ENCODE results near the gene FANCM.

The FANCM gene, protein sequence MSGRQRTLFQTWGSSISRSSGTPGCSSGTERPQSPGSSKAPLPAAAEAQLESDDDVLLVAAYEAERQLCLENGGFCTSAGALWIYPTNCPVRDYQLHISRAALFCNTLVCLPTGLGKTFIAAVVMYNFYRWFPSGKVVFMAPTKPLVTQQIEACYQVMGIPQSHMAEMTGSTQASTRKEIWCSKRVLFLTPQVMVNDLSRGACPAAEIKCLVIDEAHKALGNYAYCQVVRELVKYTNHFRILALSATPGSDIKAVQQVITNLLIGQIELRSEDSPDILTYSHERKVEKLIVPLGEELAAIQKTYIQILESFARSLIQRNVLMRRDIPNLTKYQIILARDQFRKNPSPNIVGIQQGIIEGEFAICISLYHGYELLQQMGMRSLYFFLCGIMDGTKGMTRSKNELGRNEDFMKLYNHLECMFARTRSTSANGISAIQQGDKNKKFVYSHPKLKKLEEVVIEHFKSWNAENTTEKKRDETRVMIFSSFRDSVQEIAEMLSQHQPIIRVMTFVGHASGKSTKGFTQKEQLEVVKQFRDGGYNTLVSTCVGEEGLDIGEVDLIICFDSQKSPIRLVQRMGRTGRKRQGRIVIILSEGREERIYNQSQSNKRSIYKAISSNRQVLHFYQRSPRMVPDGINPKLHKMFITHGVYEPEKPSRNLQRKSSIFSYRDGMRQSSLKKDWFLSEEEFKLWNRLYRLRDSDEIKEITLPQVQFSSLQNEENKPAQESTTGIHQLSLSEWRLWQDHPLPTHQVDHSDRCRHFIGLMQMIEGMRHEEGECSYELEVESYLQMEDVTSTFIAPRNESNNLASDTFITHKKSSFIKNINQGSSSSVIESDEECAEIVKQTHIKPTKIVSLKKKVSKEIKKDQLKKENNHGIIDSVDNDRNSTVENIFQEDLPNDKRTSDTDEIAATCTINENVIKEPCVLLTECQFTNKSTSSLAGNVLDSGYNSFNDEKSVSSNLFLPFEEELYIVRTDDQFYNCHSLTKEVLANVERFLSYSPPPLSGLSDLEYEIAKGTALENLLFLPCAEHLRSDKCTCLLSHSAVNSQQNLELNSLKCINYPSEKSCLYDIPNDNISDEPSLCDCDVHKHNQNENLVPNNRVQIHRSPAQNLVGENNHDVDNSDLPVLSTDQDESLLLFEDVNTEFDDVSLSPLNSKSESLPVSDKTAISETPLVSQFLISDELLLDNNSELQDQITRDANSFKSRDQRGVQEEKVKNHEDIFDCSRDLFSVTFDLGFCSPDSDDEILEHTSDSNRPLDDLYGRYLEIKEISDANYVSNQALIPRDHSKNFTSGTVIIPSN (N-terminal part only)

DNA sequence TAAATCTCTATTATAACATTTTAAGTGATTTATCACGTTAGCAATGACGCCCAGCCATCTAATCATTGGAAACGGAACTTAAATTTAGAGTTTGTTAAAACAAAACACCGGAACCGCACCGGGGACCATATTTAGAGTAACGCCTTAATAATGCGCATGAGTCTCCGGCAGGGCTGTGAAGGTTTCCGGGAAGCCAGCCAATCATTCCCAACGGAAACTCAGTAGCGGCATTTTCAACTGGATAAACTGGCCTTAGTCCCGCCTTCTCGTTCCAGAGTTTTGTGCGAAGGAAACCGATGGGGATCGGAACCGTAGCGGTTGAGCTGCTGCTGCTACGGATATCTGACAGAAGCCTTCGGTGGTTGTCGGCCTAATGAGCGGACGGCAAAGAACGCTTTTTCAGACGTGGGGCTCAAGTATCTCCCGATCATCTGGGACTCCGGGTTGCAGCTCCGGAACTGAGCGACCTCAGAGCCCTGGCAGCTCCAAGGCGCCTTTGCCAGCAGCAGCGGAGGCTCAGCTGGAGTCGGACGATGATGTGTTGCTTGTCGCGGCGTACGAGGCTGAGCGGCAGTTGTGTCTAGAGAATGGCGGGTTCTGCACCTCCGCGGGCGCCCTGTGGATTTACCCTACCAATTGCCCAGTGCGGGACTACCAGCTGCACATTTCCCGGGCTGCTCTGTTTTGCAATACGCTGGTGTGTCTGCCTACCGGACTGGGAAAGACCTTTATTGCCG lies at the start of gene FANCM:
Gene FANCM, plus strand, starts transcription at position 272 of the 737 bp plus-strand sequence. Its CDS starts 102 bp downstream, at position 374.
- peak; percentile 82 for DNase-seq
- H3K27me3 Mint-ChIP-seq = no peaks in the 10 kb centered on the region
- H3K27ac Mint-ChIP-seq = peak within 1 kb of the TSS; percentile 97
- no peaks in the 10 kb centered on the region for H3K9me3 Mint-ChIP-seq
- peaks cover 45% of the 10 kb centered on the region for H3K36me3 Mint-ChIP-seq (ENCODE audit: low read depth)
- peak within 1 kb of the TSS; percentile 100 for H3K4me3 Mint-ChIP-seq
- H3K4me1 Mint-ChIP-seq (ENCODE audit: low read depth) = peaks cover 43% of the 10 kb centered on the region

DNA sequence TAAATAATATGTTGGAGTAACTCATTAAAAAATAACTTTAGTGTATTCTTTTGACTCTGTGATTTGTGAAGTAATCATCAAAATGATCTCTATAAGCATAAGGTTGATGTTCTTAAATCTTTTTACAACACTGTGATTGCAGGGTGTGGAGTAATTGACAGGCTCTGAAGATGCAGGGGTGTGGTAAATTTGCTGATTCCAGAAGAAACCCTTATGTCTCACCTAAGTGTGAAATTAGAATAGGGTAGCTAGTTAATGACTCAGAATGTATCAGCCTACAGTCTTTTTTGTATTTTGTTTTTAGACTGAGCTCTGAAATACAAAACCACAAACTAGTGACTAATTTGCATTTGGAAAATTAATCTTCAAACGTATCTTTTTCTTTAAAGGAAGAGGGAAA lies 45.9 kb upstream of the FANCM start:
- Mint-ChIP-seq H3K4me1 (ENCODE audit: low read depth) (peaks cover 74% of the 10 kb centered on the region), H3K27me3 (no peaks in the 10 kb centered on the region), H3K27ac (peak overlapping the region; percentile 95), H3K9me3 (no peaks in the 10 kb centered on the region), H3K4me3 (peak overlapping the region; percentile 49), H3K36me3 (ENCODE audit: low read depth) (peaks cover 76% of the 10 kb centered on the region)
- DNase-seq = no peak

DNA sequence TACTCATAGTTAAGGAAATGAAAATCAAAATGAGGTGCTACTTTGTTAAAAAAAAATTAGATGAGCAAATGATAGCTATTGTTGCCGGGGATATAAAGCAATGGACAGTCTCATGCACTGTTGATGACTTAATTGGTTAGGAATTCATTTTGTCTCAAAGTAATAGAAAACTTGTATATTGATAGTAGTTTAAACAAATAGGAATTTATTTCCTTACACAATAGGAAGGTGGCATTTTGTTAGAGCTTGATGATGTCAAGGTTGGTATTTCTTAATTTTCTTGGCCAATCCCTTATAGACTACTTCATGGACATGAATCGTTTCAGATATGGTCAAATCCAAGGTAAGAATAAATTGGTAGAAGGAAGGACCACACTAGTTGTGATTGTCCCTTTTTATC lies 44.0 kb upstream of the FANCM start:
- DNase-seq = no peak
- no peaks in the 10 kb centered on the region for H3K9me3 Mint-ChIP-seq
- peaks cover 70% of the 10 kb centered on the region for H3K4me1 Mint-ChIP-seq (ENCODE audit: low read depth)
- peaks cover 77% of the 10 kb centered on the region for H3K36me3 Mint-ChIP-seq (ENCODE audit: low read depth)
- H3K4me3 Mint-ChIP-seq = no peak overlapping the region
- no peaks in the 10 kb centered on the region for H3K27me3 Mint-ChIP-seq
- peak overlapping the region; percentile 89 for H3K27ac Mint-ChIP-seq

DNA sequence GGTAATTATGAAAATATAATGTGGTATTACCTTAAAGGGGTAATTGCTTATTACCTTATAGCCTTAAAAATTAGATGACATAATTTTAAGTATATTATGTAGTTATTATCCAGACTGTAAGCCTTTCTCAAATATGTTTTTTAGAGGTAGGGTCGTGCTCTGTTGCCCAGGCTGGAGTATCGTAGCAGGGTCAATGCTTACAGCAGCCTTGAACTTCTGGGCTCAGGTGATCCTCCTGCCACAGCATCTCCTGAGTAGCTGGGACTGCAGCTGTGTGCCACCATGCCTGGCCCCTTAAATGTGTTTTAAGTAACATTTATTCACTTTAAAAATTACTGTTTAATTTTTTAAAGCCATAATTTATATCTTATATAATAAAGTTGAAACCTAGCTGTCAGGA lies 41.5 kb upstream of the FANCM start:
- no peak for DNase-seq
- Mint-ChIP-seq H3K27me3 (no peaks in the 10 kb centered on the region), H3K4me3 (no peak overlapping the region), H3K4me1 (ENCODE audit: low read depth) (peaks cover 52% of the 10 kb centered on the region), H3K9me3 (no peaks in the 10 kb centered on the region), H3K27ac (no peak overlapping the region), H3K36me3 (ENCODE audit: low read depth) (peaks cover 77% of the 10 kb centered on the region)

DNA sequence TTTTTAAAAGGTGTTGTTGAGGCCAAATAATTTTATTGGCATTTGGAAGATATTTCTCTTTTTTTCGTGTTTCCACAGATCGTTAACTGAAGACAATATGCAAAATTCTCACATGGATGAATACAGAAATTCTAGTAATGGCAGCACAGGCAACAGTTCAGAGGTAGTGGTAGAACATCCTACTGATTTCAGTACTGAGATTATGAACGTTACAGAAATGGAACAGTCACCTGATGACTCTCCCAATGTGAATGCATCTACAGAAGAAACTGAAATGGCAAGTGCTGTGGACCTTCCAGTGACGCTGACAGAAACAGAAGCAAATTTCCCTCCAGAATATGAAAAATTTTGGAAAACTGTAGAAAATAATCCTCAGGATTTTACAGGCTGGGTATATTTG lies 40.6 kb upstream of the FANCM start:
- Mint-ChIP-seq H3K4me3 (no peak overlapping the region), H3K9me3 (no peaks in the 10 kb centered on the region), H3K27ac (peak overlapping the region; percentile 74), H3K36me3 (ENCODE audit: low read depth) (peaks cover 79% of the 10 kb centered on the region), H3K4me1 (ENCODE audit: low read depth) (peaks cover 44% of the 10 kb centered on the region), H3K27me3 (no peaks in the 10 kb centered on the region)
- no peak for DNase-seq

DNA sequence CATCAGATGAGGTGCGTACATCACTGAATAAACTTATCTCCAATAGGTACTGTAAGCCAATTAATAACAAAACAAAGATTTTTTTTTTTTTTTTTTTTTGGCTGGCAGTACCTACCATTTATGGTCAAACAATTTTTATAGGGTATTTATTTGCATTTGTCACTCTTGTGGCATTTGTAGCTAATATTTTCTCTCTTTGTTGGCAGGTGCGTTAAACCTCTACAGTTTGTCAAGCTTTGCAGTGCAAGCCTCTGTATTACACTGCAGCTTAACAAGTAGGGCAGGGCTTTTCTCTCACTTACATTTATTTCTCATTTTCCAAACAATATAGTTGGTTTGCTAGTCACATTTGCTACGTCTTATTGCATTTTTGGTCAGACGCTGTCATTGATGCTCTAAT lies 39.5 kb upstream of the FANCM start:
- Mint-ChIP-seq H3K27me3 (no peaks in the 10 kb centered on the region), H3K27ac (no peak overlapping the region), H3K9me3 (no peaks in the 10 kb centered on the region), H3K4me1 (ENCODE audit: low read depth) (peaks cover 33% of the 10 kb centered on the region), H3K4me3 (no peak overlapping the region), H3K36me3 (ENCODE audit: low read depth) (peaks cover 84% of the 10 kb centered on the region)
- no peak for DNase-seq

DNA sequence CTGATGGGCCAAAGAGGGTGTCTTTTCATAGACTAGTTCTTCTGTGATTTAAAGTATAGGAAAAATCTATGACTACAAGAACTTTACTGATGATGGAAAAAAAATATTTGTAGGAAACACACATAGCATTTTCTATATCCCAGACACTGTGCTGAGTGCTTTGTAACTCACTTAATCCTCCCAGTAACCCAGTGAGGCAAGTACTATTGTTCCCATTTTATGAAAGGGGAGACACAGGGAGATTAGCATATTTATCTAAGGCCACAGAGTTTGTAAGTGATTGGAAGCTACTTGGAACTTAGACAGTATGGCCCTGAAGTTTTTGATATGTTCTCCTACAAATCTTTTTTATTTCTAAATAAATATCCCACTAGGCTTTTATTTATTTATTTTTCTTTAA lies 31.9 kb upstream of the FANCM start:
- Mint-ChIP-seq H3K27ac (no peak overlapping the region), H3K36me3 (ENCODE audit: low read depth) (peaks cover 95% of the 10 kb centered on the region), H3K4me1 (ENCODE audit: low read depth) (peaks cover 4% of the 10 kb centered on the region), H3K9me3 (no peaks in the 10 kb centered on the region), H3K27me3 (no peaks in the 10 kb centered on the region), H3K4me3 (no peak overlapping the region)
- DNase-seq = no peak

DNA sequence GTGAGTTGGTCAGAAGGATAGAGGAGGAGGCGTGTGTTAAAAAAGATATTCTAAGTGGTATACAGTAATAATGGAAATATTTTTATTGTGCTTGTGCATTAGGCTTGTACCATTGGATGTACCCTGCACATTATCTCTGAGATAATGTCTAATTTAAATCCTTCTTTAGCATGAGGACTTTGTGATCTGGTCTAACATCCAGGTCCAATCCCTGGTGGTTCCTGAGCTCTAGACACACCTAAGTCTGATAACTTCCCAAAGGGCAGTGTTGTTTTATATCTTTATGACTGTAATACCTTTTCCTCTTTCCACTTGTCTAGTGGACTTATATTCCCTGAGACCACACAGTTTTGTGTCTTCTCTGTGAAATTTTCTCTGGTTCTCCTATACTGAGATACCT lies 31.2 kb upstream of the FANCM start:
- Mint-ChIP-seq H3K4me1 (ENCODE audit: low read depth) (peaks cover 7% of the 10 kb centered on the region), H3K4me3 (no peak overlapping the region), H3K36me3 (ENCODE audit: low read depth) (peaks cover 94% of the 10 kb centered on the region), H3K27ac (peak overlapping the region; percentile 59), H3K27me3 (no peaks in the 10 kb centered on the region), H3K9me3 (no peaks in the 10 kb centered on the region)
- DNase-seq = no peak

DNA sequence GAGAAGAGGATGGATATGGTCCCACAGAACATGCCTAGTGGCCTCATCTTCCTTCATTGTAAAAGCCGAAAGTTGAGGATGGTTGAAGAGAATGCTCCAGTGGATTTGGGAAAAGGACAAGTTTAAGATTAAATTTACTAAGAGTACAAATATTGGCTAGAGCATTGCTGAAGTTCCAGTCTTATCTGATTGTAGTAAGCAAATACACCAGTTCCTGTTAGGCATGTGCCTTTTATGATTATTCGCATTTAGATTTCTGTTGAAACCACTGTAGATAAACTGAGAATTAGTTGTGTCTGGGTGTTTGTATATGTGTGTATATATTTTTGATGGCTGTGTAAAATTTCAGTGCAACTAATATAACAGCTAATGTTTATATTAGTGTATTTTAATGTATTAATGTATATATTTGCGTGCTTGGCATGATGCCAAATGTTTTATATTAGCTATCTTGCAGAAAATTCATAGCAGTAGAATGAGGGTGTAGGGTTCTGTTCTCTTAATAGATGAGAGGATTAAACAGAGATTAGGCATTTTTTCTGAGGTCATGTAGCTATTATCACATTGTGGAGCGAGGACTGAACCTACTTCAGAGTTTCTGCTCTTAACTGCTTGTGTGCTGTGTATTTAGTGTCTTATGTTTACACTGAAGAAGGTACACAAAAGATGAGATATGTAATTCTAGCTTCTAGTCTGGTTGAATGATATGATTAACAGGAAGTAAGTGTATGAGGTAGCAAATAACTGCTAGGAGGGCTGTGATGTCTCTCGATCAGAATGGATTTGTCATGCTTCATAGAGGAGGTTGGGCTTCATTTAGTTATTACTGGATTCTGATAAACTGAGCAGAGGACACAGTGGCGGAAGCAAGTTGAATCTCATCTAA lies 22.6 kb upstream of the FANCM start:
- Mint-ChIP-seq H3K36me3 (ENCODE audit: low read depth) (peaks cover 94% of the 10 kb centered on the region), H3K4me3 (peak overlapping the region; percentile 2), H3K9me3 (no peaks in the 10 kb centered on the region), H3K27me3 (no peaks in the 10 kb centered on the region), H3K27ac (peak overlapping the region; percentile 93), H3K4me1 (ENCODE audit: low read depth) (peaks cover 38% of the 10 kb centered on the region)
- no peak for DNase-seq

DNA sequence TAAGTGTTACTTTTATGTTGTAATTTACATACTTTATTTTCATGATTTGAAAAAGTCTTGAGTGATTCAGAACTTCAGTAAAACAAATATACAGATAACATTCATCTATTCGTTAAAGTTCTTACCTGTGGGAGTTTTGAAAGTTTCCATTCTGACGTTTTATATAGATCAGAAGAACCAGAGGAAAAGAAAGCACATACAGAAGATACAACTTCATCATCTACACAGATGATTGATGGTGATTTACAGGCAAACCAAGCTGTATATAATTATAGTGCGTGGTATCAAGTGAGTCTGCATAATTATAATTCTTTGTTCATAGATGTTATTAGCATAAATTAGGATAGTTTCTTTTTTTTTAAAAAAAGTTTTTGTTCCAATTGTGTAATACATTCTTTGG lies 21.4 kb upstream of the FANCM start:
- Mint-ChIP-seq H3K27ac (peak overlapping the region; percentile 93), H3K4me1 (ENCODE audit: low read depth) (peaks cover 33% of the 10 kb centered on the region)

DNA sequence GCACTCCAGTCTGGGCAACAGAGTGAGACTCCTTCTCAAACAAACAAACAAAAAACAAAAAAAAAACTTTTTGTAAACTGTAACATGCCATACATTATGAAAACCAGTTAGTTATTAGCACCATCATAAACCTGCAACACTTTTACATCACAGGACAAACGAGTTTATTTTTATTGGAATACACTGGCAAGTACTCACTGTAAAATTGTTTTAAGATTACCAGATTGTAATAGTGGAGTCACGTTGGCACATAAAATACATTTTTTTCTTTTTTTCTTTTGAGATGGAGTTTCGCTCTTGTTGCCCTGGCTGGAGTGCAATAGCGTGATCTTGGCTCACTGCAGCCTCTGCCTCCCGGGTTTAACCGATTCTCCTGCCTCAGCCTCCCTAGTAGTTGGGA lies 17.1 kb upstream of the FANCM start:
- H3K27me3 Mint-ChIP-seq = no peaks in the 10 kb centered on the region
- H3K36me3 Mint-ChIP-seq (ENCODE audit: low read depth) = peaks cover 89% of the 10 kb centered on the region
- no peaks in the 10 kb centered on the region for H3K9me3 Mint-ChIP-seq
- no peak overlapping the region for H3K4me3 Mint-ChIP-seq
- no peak for DNase-seq
- peak overlapping the region; percentile 26 for H3K27ac Mint-ChIP-seq
- H3K4me1 Mint-ChIP-seq (ENCODE audit: low read depth) = peaks cover 17% of the 10 kb centered on the region

More for the DNA sequence above, 21.4 kb upstream of the FANCM start:
- no peaks in the 10 kb centered on the region for H3K9me3 Mint-ChIP-seq
- H3K27me3 Mint-ChIP-seq = no peaks in the 10 kb centered on the region
- H3K4me3 Mint-ChIP-seq = no peak overlapping the region
- no peak for DNase-seq
- H3K36me3 Mint-ChIP-seq (ENCODE audit: low read depth) = peaks cover 94% of the 10 kb centered on the region

DNA sequence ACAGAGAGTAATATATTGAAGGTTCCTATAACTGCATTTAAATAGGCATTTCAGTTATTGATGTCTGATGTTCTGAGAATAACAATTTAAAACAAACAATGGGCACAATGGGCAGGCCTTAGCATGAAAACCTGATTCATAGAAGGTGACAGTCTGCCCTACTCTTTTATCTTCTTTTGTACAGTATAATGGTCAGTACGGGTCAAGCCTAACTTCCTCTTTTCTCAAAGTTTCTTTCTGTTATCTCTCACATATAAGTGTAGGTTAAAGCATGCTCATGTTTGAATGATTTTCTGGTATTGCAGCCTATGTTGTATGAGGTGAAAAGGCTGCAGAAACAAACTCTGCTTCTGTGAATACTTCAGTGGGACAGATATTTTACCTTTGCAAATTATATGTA lies 15.6 kb upstream of the FANCM start:
- Mint-ChIP-seq H3K4me3 (no peak overlapping the region), H3K9me3 (no peaks in the 10 kb centered on the region), H3K27ac (peak overlapping the region; percentile 20), H3K36me3 (ENCODE audit: low read depth) (peaks cover 90% of the 10 kb centered on the region), H3K27me3 (no peaks in the 10 kb centered on the region), H3K4me1 (ENCODE audit: low read depth) (peaks cover 7% of the 10 kb centered on the region)
- DNase-seq = no peak

DNA sequence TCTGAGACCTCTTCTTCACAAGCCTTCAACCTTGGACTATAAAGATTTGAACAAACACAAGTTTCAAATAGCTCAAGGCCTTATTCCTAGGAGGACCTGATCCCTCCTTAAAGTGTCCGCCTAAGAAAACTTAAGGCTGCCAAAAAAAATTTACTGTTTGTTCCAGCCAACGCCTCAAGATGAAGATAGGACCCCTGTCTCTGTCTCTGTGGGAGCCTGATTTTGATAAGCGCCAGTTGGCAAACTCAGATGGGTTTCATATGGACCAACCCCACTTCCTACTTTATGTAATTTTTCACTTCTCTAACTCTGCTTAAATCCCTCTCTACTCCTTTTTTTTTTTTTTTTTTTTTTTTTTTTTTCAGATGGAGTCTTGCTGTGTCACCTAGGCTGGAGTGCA lies 12.5 kb upstream of the FANCM start:
- peaks cover 78% of the 10 kb centered on the region for H3K36me3 Mint-ChIP-seq (ENCODE audit: low read depth)
- H3K27ac Mint-ChIP-seq = no peak overlapping the region
- peaks cover 6% of the 10 kb centered on the region for H3K4me1 Mint-ChIP-seq (ENCODE audit: low read depth)
- H3K27me3 Mint-ChIP-seq = no peaks in the 10 kb centered on the region
- DNase-seq = no peak
- no peaks in the 10 kb centered on the region for H3K9me3 Mint-ChIP-seq
- no peak overlapping the region for H3K4me3 Mint-ChIP-seq

All from activated T-cell treated with anti-CD3 and anti-CD28 coated beads, Interleukin-2, amount 50 U/mL, for 24 hours (primary cell).